Mammary epithelial cell (primary cell): ENCODE data around the gene RGMA.

Experiments used
- EZH2 ChIP-seq: IDR thresholded peaks from 2 replicates; pipeline ENCODE4 v1.6.1; 2012; ENCODE audit warnings: low read length, inconsistent platforms, borderline replicate concordance
- TF ChIP-seq, protein P1 (sequence below), 2 donors: IDR thresholded peaks in 1 of 2; conservative IDR thresholded peaks in 1 of 2; 2 replicates each; pipeline ENCODE4 v1.5.1; 2011 to 2012; ENCODE audit warnings: inconsistent platforms in 2 of 2, low read length in 2 of 2, mild to moderate bottlenecking in 2 of 2, control low read depth in 1 of 2, low read depth in 1 of 2; ENCODE audit not compliant: insufficient read depth in 1 of 2; ENCODE audit errors: extremely low read depth in 1 of 2

DNA sequence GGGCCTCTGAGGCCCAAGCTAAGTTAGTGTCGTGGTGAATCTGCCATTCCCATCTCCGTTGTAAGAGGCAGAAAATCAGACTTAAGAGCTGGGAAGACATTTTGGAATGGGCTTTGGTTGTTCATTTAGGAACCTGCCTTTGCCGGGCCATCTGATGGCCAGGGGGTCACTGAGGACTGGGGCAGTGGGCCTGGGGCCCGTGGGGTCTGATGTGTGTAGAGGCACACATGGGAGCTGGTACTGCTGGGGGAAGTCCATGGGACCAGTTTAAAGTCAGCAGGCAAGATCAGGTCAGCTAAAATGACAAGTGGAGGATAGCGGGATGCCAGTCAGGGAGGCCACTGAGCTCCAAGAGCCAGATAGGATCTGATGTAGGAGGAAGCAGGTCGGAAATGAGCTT is 38.3 kb upstream of the RGMA start:
- TF ChIP-seq, protein P1, sequence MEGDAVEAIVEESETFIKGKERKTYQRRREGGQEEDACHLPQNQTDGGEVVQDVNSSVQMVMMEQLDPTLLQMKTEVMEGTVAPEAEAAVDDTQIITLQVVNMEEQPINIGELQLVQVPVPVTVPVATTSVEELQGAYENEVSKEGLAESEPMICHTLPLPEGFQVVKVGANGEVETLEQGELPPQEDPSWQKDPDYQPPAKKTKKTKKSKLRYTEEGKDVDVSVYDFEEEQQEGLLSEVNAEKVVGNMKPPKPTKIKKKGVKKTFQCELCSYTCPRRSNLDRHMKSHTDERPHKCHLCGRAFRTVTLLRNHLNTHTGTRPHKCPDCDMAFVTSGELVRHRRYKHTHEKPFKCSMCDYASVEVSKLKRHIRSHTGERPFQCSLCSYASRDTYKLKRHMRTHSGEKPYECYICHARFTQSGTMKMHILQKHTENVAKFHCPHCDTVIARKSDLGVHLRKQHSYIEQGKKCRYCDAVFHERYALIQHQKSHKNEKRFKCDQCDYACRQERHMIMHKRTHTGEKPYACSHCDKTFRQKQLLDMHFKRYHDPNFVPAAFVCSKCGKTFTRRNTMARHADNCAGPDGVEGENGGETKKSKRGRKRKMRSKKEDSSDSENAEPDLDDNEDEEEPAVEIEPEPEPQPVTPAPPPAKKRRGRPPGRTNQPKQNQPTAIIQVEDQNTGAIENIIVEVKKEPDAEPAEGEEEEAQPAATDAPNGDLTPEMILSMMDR (conservative IDR thresholded peaks at IDR 0.05 in 1 of 2, IDR thresholded peaks at IDR 0.05 in 1 of 2; ENCODE audit: extremely low read depth in 1 of 2, insufficient read depth in 1 of 2, low read depth in 1 of 2, low read length in 2 of 2) = no peak
- TF ChIP-seq EZH2 = no peak
